Osteocyte (in vitro differentiated cells): Measurements from ENCODE around the gene CDH23. TPM values are rescaled to one million over a fixed set of nuclear protein-coding genes. Genes with fewer than 3 reads are reported as not detected.

Experiments
- DNase-seq: peaks from one replicate; pipeline ENCODE4 v3.0.0; 2021; ENCODE audit warnings: mixed read lengths; ENCODE audit not compliant: unreplicated experiment; ENCODE audit errors: extremely low spot score
- H3K27ac Mint-ChIP-seq: one replicate; pipeline ENCODE4 v1.8.0; 2021; ENCODE audit warnings: mild to moderate bottlenecking, mixed read lengths; ENCODE audit not compliant: unreplicated experiment
- H3K27me3 Mint-ChIP-seq: one replicate; pipeline ENCODE4 v1.8.0; 2021; ENCODE audit warnings: mixed read lengths; ENCODE audit not compliant: unreplicated experiment
- H3K36me3 Mint-ChIP-seq: one replicate; pipeline ENCODE4 v1.8.0; 2021; ENCODE audit warnings: mixed read lengths; ENCODE audit not compliant: unreplicated experiment
- H3K4me1 Mint-ChIP-seq: one replicate; pipeline ENCODE4 v1.8.0; 2021; ENCODE audit warnings: mixed read lengths; ENCODE audit not compliant: unreplicated experiment
- H3K4me3 Mint-ChIP-seq: one replicate; pipeline ENCODE4 v1.8.0; 2021; ENCODE audit warnings: mild to moderate bottlenecking, moderate library complexity, mixed read lengths; ENCODE audit not compliant: unreplicated experiment
- H3K9me3 Mint-ChIP-seq: one replicate; pipeline ENCODE4 v1.8.0; 2021; ENCODE audit warnings: mixed read lengths; ENCODE audit not compliant: unreplicated experiment
- CTCF ChIP-seq: fragments of 200-600 bp; sonication (generic); IDR thresholded peaks from 2 replicates; pipeline ENCODE4 v1.5.0; 2021; ENCODE audit warnings: antibody characterized with exemption, mild to moderate bottlenecking, moderate library complexity
- microRNA-seq: library from miRNA; unstranded; fragments of <30 nt; microRNA quantifications from one replicate; pipeline ENCODE4 v1.1.0, GENCODE V29; 2020; ENCODE audit not compliant: unreplicated experiment
- total RNA-seq: library from RNA; stranded (reverse); gene quantifications from 2 replicates; pipeline ENCODE4 v1.2.1, GENCODE V29; 2021

Gene CDH23
- total RNA-seq, 1 donor from 2014 or later: not detected

- H3K4me3 Mint-ChIP-seq: no peak overlapping the region
- no peaks in the 10 kb centered on the region for H3K9me3 Mint-ChIP-seq
- no peak for TF ChIP-seq CTCF
- DNase-seq: no peak
- no peak overlapping the region for H3K27ac Mint-ChIP-seq
- H3K27me3 Mint-ChIP-seq: no peaks in the 10 kb centered on the region
- H3K4me1 Mint-ChIP-seq: peaks cover 30% of the 10 kb centered on the region
- no peaks in the 10 kb centered on the region for H3K36me3 Mint-ChIP-seq
Measured at GRCh38 chr10:71864911-71865361, 468.2 kb downstream of the CDH23 start.

Small RNAs within 50 kb of the gene (microRNA-seq; reads per million reads assigned to microRNA genes)
- not detected for gene MIR7152

Other genes starting within 250 kb of the CDH23 start
- gene UNC5B, start 184.3 kb upstream of the CDH23 start, total RNA-seq: 13.0 and 13.1 TPM in 2 replicates
- 4.1 and 4.4 TPM in 2 replicates for gene SLC29A3, start 77.7 kb upstream of the CDH23 start, total RNA-seq